ENCODE results near the gene FN1. TPM values are rescaled to one million over a fixed set of nuclear protein-coding genes. Genes with fewer than 3 reads are reported as not detected.

FN1 gene
- total and polyA plus RNA-seq, 2 donors (not counting 3 experiments of a cell fraction or from before 2014, with no cell fraction given) = 3,221 to 3,740 TPM

Other genes starting within 250 kb of the FN1 start
- 73.9 and 80.2 TPM in 2 replicates for gene ATIC, start 124.0 kb downstream of the FN1 start, total RNA-seq
- 23.8 and 29.5 TPM in 2 replicates for gene ATIC, start 124.0 kb downstream of the FN1 start, polyA plus RNA-seq

All from endothelial cell of umbilical vein (primary cell).